NT2/D1 (cell line): ENCODE data around the gene KCNJ10.

Experiments used
- YY1 ChIP-seq: IDR thresholded peaks from 2 replicates; pipeline ENCODE4 v1.6.1; 2011; ENCODE audit not compliant: insufficient read length, insufficient read depth
- ZNF274 ChIP-seq: IDR thresholded peaks from 2 replicates; pipeline ENCODE4 v1.6.1; 2011; ENCODE audit warnings: mild to moderate bottlenecking, low read depth, low read length

- TF ChIP-seq ZNF274, result no peak
- TF ChIP-seq YY1, result no peak
These were observed 1.3 kb upstream of the KCNJ10 start for GRCh38 chr1:160071289-160071688.
